Cerebellar nuclear complex (tissue), 1 donor: ENCODE results near the gene ALKBH5.
"Not testable (repeated sequence)": the region's sequence is repeated elsewhere in the genome, so short reads cannot be mapped to it uniquely, and the experiment has no call there.

ENCODE experiments used
- DNase-seq, 2 experiments: peaks; one replicate each; lab custom pipeline; 2025; lab: John Stamatoyannopoulos, UW

Gene ALKBH5

DNA sequence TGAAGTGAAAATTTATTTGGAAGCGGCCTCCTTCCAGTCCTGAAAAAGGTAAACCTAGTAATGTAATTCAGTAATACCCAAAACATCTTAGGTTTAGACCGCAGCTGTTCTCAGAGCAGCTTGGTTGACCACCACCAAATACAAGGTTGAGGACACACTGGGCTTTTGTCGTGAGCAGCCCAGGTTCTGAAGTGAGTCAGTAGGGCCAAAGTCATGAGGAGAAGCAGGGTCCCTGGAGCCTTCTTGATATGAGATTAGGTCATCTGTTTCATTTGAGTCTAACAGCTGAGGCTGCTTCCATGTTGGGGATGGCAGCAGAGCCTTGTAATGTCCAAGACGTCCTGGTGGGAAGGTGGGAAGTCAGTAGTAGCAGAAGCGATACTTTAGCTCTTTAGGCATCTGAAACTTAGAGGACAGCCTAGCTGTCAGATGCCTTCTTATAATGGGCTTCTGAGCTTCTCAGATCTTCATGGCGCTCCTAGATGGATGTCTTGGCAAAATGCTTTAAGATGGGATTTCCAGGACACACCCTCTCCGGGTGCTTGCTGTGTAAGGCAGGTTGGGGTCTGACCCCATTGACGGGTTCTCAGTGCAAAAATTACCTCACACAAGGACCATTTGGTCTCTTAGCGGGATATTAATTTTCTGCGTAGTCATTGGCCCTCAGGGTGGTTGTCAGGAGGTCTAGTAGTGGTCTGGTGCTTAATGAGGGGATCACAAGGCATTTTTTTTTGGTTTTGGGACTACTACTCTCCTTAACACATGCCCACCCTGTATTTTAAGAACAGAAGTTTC lies 2.4 kb downstream of the ALKBH5 start:
- no peak for DNase-seq

DNA sequence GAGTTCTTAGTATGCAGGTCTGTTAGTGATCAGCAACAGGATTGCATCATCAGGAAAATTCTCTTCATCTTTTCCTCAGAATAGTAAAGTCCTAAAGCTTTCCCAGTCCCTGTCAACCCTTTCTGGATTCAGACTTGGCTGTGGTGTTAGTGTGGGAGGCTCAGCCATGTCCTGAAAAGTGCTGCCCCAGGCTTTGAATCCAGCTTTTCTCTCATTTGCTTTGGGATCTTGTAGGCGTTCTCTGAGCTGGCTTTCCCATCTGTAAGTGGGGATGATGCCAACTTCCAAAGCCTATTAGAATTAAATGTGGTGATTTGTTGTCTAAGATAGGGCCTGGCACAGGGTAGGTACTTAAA lies 3.0 kb downstream of the ALKBH5 start:
- DNase-seq: no peak

DNA sequence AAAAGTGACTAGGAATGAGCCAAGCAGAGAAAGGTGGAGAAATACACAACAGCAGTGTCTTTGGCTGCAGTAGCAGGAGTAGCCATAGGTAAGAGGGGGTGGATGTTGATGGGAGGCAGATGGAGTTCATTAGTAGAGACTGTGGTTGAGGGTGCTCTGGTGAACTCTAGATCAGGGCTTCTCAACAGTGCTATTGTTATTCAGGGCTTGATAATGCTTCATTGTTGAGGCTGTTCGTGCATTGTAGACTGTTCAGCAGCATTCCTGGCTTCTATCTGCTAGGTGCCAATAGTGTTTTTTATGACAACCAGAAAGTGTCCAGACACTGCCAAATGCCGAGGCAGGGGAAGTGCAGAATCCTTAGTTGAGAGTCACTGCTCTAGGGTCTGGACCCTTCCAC lies 3.6 kb downstream of the ALKBH5 start:
- DNase-seq: no peak

DNA sequence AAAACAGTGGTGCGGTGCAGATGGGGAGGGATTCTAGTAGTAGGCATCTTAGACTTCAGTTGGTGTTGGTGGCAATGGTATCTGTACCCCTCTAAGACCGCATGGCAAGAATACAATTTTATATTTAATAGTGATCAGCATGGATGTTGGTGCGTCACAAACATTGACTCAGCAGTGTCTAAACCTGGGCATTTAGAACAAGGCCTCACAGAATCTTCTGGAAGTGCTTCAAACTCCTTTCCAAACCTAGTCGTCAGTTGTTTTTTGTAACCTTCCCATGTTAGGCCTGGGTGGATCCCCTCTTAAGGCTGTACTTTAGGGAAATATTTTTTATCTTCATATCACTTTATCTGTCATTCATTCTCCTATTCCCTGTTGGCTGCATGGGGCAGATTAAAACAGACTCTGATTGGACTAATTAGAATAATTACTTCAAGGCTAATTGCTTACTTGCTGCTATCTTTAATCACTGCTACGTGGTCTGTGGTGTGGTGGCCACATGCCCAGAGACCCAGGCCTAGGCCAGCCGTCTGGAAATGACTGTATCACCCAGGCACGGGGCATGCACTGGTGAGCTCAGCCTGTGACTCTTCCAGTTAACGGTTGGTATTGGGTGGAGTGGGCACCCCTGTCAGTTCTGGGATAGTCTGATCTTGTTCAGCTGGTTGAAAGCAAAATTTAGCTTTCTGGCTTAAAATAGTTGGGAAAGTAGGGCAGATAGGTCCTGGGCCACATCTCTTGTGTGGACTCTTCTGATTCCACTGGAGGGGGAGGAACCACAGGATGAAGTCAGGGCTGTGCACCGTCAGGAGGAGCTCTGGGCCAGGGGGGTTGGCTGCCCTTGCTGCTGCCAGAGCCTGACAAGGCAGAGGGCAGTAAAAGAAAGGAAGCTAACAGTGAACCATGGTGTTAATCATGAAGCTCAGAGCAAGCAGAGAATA lies 4.5 kb downstream of the ALKBH5 start:
- no peak for DNase-seq

DNA sequence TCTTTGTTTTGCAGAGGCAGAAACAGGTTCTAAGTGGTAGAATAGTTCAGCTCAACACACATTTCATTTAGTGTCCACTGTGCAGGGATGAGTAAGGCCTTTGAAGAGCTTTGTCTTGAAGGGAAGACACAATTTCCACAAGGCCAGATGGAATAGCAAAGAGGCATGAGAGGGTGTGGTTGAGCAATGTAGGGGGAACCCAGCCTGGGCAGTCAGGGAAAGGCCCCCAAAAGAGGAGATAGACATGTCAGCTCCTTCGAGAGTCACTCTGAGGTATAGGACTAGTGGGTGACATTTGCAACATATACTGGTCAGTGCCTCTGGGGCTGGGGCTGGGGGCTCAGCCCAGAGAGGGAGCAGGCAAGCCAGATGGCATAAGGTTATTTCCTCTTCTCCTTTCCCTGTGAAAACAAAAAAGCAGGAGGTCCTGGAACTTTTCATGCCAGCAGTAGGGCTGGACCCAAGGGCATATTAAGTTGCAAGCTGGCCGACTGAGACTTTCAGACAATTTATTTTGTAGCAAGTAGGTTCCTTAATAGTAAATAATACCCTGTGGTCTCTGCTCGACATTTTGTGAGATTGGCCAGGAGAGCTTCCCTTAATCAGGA lies 7.1 kb downstream of the ALKBH5 start:
- no peak for DNase-seq

DNA sequence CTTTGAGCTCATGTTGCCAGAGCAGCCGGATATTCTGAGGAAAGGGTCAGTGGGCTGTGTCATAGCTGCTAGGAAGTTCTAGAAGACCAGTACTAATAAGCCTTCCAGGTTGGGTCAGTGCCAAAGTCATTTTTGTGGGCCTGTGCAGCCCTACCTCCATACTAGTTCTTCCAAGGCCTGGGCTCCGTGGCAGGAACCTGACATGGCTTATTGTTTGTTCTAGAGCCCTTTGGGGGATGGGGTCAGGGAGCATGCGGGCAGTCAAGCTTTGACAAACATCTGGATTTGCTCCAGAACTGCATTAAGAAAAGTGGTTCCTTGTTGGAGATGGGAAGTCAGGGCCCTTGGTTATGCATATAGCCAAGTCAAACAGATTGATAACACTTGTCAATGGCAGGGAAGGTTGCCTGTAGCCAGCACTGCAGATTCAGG lies 7.6 kb downstream of the ALKBH5 start:
- DNase-seq: no peak

DNA sequence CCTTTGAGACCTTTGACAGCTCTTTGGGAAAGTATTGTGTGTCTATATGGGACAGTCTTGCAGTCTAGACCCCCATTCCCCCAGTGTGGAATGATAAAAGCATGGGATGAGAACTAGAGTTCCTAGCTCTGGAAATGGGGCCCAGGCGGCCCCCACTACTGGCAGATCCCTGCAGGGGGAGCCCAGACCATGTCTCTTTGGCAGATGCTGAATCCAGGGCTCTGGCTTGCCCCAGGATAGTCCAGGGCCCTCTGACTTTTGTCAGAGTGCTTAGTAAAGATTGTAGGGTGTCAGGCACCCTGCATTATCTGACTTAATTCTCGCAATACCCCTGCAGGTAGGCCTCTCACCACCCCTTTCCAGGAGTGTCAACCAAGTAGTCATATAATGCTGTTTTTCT lies 8.3 kb downstream of the ALKBH5 start:
- DNase-seq: no peak

DNA sequence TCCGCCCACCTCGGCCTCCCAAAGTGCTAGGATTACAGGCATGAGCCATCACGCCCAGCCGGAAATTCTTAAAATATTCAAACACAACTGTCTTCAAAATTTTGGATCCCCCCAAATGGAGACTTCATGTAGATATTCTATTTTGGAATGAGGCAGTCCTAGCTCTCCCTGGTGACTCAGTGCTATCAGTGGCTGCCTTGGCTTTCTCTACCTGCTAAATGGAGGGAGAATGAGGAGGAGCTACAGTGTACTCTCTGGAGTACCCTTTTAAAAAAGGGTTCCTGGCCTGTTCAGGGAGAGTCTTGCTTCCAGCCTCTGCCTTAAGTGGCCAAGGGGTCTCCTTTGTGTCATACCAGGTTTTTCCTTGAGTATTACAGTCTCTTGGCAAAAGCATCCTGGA lies 10.8 kb downstream of the ALKBH5 start:
- DNase-seq: no peak

DNA sequence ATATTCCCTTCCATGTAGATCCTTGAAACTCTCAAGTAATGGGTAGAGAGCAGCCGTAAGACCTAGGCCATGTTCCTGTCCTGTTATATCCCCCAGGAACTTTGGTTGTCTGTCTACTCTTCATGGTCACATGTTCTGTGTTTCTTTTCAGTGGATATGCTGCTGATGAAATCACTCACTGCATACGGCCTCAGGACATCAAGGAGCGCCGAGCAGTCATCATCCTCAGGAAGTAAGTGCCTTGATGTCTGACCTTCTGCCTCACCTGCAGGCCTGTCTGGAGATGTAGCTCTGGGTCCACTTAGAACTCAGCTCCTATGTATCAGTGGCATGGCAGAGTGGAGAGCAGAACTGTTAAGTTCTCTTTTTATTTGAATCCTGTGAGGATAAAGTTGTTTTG lies 11.2 kb downstream of the ALKBH5 start:
- DNase-seq: no peak

DNA sequence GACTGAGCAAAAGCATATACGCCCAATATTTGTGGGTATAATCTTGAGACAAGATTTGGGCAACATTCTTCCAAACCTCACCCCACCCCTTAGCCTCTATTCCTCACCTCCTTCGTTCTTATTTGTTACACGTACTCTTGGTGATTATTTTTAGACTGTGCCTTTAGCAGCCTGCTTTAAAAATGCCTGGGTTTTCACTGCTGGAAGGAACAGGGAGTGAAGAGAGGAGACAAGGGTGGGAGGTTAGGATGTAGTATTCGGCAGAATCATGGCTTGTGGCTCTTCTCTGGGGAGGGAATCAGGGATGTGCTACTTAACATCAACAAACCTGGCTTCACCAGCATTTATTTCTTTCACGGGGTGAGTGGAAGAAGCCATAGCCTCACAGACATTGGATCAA lies 11.6 kb downstream of the ALKBH5 start:
- no peak for DNase-seq

DNA sequence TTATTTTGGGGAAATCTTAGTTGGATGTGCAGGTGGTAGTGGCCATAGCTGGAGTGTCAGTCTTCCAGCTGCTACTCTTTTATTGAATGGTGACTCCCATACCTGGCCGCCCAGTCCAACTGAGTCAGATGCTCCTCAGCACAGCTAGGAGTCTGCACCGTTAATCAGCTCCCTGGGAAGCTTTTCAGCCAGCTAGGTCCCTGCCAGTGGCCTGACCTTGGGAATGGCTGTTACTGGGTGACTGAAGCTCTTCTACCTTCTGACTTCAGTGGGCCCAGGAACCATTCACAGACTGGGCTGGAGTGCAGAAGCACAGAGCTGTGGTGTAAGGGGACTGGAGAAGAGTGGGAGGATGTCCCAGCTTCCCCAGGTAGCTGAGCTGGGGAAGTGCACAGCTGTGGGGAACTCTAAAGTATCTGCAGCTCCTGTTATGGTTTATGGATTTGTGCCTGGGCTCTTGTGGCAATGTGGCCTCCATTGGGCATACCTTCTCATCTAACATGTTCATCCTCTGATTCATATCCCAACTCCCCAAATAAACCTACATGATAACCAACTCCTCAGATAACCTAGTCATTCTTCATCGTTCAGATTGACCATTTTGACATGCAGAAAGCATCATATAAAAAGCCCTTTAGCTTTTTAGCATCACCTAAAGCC lies 14.0 kb downstream of the ALKBH5 start:
- DNase-seq: no peak

DNA sequence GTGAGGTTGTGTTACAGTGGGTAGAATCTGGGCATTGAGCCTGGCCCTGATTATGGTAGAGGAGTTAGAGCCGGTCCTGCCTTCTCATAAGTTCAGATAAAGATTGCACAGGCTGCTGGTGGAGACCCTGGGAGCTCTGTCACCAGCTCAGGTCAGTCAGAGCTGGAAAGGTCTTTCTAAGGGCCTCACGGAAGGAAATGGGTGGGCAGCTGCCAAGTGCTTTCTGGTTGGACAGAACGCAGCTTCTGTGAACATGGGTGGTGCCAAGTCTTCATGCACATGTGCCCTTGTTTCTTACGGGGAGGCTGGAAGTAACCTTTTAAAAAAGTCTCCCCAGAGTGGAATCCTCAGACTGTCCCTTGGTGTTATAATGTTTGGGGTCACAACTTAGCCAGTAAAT lies 14.9 kb downstream of the ALKBH5 start:
- no peak for DNase-seq

DNA sequence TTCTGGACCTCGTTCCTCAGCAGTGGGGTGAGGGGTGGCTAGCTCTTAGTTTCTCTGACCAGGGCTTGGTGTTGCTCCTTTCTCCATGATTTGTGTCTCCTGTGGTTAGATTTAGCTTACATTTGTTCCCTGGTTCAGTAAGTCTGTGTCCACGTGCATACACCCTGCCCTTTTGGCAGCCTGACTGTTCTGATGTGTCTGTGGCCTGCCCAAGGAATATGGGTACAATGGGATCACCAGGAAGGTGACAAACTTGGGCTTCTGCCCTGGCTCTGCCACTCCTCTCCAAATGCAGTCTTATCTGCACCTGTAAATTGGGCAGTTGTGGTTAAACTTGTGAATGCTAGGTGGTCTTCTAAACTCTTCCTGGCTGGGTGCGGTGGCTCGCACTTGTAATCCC lies 17.5 kb downstream of the ALKBH5 start:
- no peak for DNase-seq

DNA sequence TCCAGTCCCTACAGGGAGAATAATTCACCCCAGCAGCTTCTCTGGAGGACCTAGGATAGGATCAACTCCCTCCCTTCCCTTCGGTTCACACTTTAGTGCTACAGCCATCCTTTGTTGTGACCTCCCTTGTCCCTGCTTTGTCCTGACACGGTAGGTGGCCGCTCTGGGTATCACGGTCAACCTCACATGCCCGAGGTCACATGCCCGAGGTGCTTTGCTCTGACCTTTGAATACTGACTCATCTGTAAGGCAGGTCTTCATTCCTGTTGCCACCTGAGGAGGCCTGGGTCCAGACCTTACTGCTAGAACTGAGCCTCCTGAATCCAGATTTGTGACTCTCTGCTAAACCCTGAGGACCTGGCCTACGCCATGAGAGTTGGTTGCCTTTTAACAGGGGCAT lies 19.7 kb downstream of the ALKBH5 start:
- DNase-seq: no peak

DNA sequence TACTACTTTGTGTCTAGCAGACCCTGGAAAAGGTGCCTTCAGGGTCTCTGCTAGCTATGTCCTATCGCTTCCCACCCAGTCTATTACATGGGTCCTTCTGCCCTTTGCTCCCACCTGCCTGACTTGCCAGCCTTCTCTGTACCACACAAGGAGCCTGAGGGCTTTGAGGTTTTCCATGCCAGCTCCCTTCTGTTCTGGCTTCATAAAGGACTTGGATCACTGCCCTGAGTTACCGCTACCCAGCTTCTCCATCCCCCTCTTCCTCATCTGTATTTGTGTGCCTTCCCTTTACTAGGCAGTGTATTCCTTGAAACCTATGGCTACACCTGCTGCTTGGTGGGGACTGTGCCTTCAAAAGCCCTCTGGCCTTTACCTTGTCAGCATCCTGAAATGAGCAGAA lies 22.2 kb downstream of the ALKBH5 start:
- no peak for DNase-seq

DNA sequence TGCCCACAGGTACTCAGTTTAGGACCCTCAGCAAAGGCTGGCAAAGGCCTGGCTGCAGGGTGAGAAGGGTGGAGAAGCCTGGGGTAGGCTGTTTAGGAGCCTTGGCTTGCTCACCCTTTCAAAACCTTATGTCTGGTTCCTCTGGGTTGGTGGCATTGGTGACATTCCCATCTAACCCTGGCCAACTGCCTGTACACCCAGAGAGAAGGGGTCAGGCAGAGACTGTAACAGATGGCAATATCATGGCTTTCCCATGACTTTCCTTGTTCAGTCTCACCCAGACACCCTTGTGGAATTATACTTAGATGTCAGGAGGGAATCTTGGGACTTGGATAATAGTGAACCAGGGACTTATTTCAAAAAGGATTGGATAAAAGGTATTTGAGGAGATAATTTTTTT lies 23.3 kb downstream of the ALKBH5 start:
- DNase-seq: no peak

DNA sequence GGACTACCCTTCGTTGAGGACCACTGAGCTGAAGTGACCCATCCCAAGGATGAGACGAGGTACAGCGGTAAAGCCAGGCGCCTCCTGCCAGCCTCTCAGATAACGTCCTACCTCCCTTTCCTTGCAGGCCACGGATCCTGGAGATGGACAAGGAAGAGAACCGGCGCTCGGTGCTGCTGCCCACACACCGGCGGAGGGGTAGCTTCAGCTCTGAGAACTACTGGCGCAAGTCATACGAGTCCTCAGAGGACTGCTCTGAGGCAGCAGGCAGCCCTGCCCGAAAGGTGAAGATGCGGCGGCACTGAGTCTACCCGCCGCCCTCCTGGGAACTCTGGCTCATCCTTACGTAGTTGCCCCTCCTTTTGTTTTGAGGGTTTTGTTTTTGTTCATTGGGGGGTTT lies 24.5 kb downstream of the ALKBH5 start:
- no peak for DNase-seq

DNA sequence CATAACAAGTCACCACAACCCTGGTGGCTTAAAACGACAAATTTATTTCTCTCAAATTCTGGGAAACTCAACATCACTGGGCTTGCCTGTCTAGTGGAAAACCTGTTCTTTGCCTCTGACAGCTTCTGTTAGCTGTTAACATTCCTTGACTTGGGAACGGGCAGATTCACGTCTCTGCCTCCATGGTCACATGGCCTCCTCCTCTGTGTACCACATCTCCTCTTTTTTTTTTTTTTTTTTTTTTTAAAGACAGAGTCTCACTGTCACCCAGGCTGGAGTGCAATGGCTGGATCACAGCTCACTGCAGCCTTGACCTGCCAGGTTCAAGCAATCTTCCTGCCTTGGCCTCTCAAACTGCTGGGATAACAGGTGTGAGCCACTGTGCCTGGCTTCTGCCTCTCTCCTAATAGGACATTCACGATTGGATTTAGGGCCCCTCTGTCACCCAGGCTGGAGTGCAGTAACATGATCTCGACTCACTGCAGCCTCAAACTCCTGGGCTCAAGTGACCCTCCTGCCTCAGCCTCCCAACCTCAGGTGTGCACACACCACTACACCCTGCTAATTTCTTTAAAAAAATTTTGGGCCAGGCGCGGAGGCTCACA lies 30.1 kb downstream of the ALKBH5 start:
- DNase-seq: no peak

DNA sequence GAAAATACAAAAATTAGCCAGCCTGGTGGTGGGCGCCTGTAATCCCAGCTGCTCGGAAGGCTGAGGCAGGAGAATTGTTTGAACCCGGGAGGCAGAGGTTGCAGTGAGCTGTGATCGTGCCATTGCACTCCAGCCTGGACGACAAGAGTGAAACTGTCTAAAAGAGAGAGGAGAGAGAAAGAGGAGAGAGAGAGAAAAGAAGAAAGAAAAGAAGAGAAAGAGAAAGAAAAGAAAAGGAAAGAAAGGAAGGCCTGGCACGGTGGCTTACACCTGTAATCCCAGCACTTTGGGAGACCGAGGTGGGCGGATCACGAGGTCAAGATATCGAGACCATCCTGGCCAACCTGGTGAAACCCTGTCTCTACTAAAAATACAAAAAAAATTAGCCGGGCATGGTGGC lies 33.3 kb downstream of the ALKBH5 start:
- DNase-seq: not testable (repeated sequence)

DNA sequence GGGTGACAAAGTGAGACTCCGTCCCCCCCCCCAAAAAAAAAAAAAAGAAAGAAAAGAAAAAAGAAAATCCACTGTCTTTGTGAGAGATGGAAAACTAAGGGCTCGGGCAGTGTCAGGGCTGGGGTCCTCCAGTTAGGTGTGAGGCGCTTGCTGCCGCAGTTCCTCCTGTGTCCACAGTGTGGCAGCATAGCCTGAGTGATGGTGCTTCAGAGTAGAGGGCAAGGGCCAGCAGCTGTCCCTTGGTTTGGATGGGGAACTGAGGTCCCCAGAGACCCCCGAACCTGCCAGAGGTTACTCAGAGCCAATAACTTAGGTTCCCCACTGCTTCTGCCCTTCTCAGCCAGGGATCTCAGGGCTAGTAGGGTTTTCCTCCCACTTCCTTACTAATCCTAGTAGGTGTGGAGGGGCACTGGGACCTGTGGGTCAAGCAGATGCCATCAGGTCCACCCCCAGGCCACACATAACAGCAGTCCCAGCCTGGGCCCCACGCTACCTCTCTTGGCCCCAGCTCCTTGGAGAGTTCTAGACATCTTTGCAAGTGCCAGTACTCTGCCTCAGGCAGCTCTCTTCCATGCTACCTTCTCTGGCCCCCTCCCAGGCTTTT lies 33.9 kb downstream of the ALKBH5 start:
- no peak for DNase-seq

DNA sequence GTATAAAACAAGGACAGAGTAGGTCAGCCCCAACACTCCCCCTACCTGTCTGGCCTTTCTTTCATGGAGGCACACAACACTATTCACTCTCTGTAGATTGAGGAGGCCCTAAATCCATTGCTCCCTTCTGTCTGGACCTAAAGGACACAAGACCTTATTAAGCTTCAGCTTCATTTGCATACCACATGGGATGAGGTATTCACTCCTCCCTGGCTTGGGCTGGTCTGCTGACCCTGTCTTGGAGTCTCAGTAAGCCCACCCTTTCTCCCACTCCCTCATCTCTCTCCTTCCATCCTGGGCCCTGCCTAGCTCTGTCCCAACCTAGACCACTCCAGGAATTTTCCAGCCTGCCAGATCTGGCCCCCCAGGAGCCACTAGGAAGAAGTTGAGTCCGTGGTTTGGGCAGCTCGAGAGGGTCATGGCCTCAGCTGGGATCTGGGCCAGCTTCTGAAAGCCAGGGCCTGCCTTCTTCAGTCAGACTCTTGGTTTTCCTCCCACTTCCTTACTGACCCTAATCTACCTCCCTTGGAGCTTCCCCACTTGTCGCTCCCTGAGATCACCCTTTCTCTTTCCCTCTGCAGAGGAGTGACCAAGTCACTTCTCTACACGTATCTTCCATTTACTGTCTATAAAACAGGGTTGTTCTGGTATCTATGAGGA lies 35.3 kb downstream of the ALKBH5 start:
- DNase-seq: no peak
